ENCODE results near the gene PRRT1.
A peak's percentile ranks its signal among the peaks of the same experiment; 100 is the strongest.

PRRT1 gene

GRCh38 chr6:32120573-32121059 lies 31.1 kb downstream of the PRRT1 start:
- Histone ChIP-seq H3K27ac (ENCODE audit: insufficient read depth, low read depth, low read length, poor library complexity, severe bottlenecking) (no peak overlapping the region), H3K27me3 (ENCODE audit: control insufficient read depth, insufficient read depth, low read length, poor library complexity, severe bottlenecking) (no peaks in the 10 kb centered on the region), H3K4me3 (ENCODE audit: insufficient read depth, low read depth, low read length) (no peak overlapping the region), H3K4me1 (ENCODE audit: control insufficient read depth, insufficient read depth, low read length) (no peaks in the 10 kb centered on the region), H3K36me3 (ENCODE audit: control insufficient read depth, insufficient read depth, low read length) (peaks cover 36% of the 10 kb centered on the region), H3K9me3 (ENCODE audit: control insufficient read depth, low read length) (no peaks in the 10 kb centered on the region)
- 93 to 98% methylated on average over 12 of the region's 12 CpGs for WGBS, 2 experiments

DNA sequence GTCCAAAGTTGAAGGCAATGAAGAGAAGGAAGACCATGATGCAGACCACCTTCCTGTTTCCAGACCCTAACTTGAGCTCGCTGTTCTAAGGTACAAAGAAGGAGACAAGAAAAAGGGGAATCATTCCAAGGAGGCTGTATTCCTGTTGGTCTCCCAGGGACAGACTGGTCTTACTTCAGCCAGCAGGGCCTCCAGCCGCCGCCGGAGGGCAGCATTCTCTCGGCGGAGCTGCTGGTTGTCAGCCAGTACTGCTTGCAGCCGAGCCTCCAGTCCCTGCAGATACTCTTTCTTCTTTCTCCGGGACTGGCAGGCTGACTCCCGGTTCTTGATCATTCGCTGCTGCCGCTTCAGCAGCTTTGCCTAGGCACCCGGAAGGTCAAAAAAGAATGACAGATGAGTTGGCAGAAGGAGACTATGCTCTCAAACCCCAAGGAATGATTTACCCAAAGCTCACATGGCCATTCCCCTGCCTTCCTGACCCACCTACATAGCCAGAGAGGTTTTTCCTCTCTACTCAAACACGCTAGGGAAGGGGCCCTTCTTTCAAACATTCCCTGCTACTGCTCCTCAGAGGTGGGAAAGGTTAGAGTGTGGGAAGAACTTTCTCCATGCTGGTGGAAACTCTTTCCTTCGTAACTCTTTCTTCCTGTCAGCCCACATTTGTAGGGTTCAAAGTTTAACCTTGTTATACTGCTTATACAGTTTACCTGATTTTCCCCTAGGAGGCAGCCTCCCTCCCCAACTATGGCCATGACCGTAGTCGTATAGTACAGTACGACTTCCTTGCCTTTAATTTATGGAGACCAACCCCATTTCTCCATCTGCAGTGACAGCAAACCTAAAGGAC lies 32.7 kb downstream of the PRRT1 start:
- H3K27ac ChIP-seq (ENCODE audit: insufficient read depth, low read depth, low read length, poor library complexity, severe bottlenecking): peak overlapping the region; percentile 47
- H3K4me3 ChIP-seq (ENCODE audit: insufficient read depth, low read depth, low read length): no peak overlapping the region
- H3K36me3 ChIP-seq (ENCODE audit: control insufficient read depth, insufficient read depth, low read length): peaks cover 37% of the 10 kb centered on the region

DNA sequence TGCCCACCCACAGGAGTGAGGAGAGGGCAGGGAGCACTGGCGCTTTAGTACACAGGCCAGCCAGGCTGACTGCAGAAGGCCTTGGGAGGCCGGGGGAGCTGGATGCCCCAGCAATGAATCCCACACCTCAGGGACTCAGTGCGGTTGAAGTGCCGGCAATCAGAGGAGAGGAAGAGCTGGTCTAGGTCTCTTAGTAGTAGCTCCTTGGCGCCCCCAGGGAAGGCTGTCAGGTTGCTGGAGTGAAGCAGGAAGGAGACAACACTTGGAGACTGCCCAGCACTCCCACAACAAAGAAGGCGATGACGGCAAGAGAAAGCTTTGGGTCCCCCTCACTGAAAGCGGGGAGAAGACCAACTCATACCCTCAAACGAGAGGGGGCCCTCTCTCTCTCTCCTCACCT lies 34.3 kb downstream of the PRRT1 start:
- no peaks in the 10 kb centered on the region for H3K4me1 ChIP-seq (ENCODE audit: control insufficient read depth, insufficient read depth, low read length)

More for the DNA sequence above, 32.7 kb downstream of the PRRT1 start:
- Histone ChIP-seq H3K27me3 (ENCODE audit: control insufficient read depth, insufficient read depth, low read length, poor library complexity, severe bottlenecking) (no peaks in the 10 kb centered on the region), H3K9me3 (ENCODE audit: control insufficient read depth, low read length) (no peaks in the 10 kb centered on the region), H3K4me1 (ENCODE audit: control insufficient read depth, insufficient read depth, low read length) (no peaks in the 10 kb centered on the region)
- 30 to 34% methylated on average over 16 to 17 of the region's 17 CpGs for WGBS, 2 experiments

GRCh38 chr6:32116674-32117073 lies 35.1 kb downstream of the PRRT1 start:
- no peaks in the 10 kb centered on the region for H3K9me3 ChIP-seq (ENCODE audit: control insufficient read depth, low read length)
- no peaks in the 10 kb centered on the region for H3K27me3 ChIP-seq (ENCODE audit: control insufficient read depth, insufficient read depth, low read length, poor library complexity, severe bottlenecking)
- no peak overlapping the region for H3K27ac ChIP-seq (ENCODE audit: insufficient read depth, low read depth, low read length, poor library complexity, severe bottlenecking)
- H3K4me3 ChIP-seq (ENCODE audit: insufficient read depth, low read depth, low read length): no peak overlapping the region
- no peaks in the 10 kb centered on the region for H3K4me1 ChIP-seq (ENCODE audit: control insufficient read depth, insufficient read depth, low read length)
- 91 to 92% methylated on average over 7 of the region's 7 CpGs for WGBS, 2 experiments
- H3K36me3 ChIP-seq (ENCODE audit: control insufficient read depth, insufficient read depth, low read length): peaks cover 31% of the 10 kb centered on the region

More for the DNA sequence above, 34.3 kb downstream of the PRRT1 start:
- H3K36me3 ChIP-seq (ENCODE audit: control insufficient read depth, insufficient read depth, low read length): peaks cover 37% of the 10 kb centered on the region
- H3K27ac ChIP-seq (ENCODE audit: insufficient read depth, low read depth, low read length, poor library complexity, severe bottlenecking): no peak overlapping the region
- no peaks in the 10 kb centered on the region for H3K27me3 ChIP-seq (ENCODE audit: control insufficient read depth, insufficient read depth, low read length, poor library complexity, severe bottlenecking)
- no peak overlapping the region for H3K4me3 ChIP-seq (ENCODE audit: insufficient read depth, low read depth, low read length)
- WGBS, 2 experiments: 92 to 95% methylated on average over 9 of the region's 9 CpGs
- H3K9me3 ChIP-seq (ENCODE audit: control insufficient read depth, low read length): no peaks in the 10 kb centered on the region

DNA sequence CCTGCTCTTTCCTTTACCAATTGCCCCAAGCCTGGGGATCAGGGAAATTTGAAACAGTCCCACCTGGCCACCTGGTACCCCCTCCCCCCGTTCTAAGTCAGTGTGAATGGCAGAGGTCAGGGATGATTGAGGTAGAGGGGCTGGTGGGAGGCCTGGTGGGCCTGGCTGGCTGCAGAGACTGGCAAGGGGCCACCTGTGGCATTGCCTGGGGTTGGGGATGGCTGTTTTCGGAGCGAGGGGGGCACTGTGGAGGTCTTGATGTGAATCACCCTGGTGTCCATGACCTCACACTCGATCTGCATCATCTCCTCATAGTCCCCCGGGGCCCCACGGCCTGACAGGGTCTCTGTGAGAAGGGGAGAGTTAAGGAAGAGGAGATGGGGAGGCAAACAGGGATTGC lies 36.1 kb downstream of the PRRT1 start:
- peaks cover 26% of the 10 kb centered on the region for H3K36me3 ChIP-seq (ENCODE audit: control insufficient read depth, insufficient read depth, low read length)
- no peak overlapping the region for H3K4me3 ChIP-seq (ENCODE audit: insufficient read depth, low read depth, low read length)
- H3K9me3 ChIP-seq (ENCODE audit: control insufficient read depth, low read length): no peaks in the 10 kb centered on the region
- WGBS, 2 experiments: 91 to 97% methylated on average over 6 of the region's 6 CpGs
- no peak overlapping the region for H3K27ac ChIP-seq (ENCODE audit: insufficient read depth, low read depth, low read length, poor library complexity, severe bottlenecking)
- H3K27me3 ChIP-seq (ENCODE audit: control insufficient read depth, insufficient read depth, low read length, poor library complexity, severe bottlenecking): no peaks in the 10 kb centered on the region
- no peaks in the 10 kb centered on the region for H3K4me1 ChIP-seq (ENCODE audit: control insufficient read depth, insufficient read depth, low read length)

DNA sequence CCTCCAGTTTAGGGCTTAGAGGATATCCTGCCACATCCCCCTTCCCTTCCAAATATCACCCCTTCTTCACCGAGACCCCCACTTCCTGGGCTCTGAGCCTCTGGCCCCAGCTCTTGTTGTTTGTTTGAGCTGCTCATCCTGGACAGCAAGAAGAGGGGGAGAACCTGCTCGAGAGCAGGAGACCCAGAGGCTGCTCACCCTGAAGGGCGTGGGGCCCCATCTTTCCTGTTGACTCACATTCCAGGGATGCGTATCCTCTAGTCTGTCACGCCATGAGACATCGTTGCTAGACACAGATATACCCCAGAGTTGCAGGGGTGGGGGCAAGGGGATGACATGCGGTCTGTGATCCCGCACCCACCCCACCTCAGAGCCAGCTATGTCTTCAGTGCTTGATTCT lies 36.9 kb downstream of the PRRT1 start:
- 94% methylated on average over 8 of the region's 8 CpGs for WGBS, 2 experiments
- H3K36me3 ChIP-seq (ENCODE audit: control insufficient read depth, insufficient read depth, low read length): peaks cover 26% of the 10 kb centered on the region
- H3K4me1 ChIP-seq (ENCODE audit: control insufficient read depth, insufficient read depth, low read length): peaks cover 2% of the 10 kb centered on the region
- H3K27me3 ChIP-seq (ENCODE audit: control insufficient read depth, insufficient read depth, low read length, poor library complexity, severe bottlenecking): peaks cover 5% of the 10 kb centered on the region
- H3K27ac ChIP-seq (ENCODE audit: insufficient read depth, low read depth, low read length, poor library complexity, severe bottlenecking): no peak overlapping the region
- H3K4me3 ChIP-seq (ENCODE audit: insufficient read depth, low read depth, low read length): no peak overlapping the region
- H3K9me3 ChIP-seq (ENCODE audit: control insufficient read depth, low read length): no peaks in the 10 kb centered on the region

DNA sequence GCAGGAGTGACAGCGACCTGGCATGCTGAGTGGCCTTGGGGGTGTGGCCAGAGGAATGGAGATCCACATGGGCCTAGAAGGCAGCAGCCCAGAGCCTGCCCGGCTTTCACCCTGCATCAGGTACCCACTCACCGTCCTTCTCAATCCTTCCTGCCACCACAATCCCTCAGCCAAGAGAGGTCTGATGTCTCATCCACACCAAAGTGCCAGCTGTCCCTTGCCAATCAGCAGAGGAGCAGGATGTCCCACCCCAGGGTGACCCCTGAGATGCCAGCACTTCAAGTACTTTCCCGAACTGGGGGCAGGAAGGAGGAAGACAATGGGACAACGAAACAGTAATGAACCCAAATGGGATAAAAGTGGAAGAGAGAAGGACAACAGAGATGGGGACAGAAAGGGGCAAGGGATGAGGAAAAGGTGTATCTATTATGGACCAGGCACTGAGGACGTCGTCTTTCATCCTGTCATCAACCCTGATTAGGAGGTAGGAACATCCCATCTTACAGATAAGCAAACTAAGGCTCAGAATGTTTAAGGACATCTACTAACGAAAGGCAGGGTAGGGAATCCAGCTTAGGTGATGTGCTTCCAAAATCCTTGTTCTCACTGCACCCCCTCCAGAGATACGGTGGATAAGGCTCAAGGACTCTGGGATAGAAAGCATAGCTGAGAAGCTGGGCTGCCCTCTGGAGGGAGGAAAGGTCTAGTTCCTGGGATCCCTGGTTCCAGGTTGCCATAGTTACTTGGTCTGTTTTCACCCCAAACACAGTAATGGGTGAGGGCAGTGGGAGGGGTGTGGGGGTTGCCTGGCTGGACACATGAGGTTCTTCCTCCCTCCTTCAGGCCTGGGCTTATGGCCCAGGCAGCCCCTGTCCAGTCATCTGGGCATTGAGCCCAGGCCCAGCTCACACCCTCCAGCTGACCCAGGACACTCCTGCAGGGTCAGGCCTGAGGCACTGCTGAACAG lies 38.1 kb downstream of the PRRT1 start:
- Histone ChIP-seq H3K27ac (ENCODE audit: insufficient read depth, low read depth, low read length, poor library complexity, severe bottlenecking) (peak overlapping the region; percentile 69), H3K4me1 (ENCODE audit: control insufficient read depth, insufficient read depth, low read length) (peaks cover 8% of the 10 kb centered on the region), H3K4me3 (ENCODE audit: insufficient read depth, low read depth, low read length) (no peak overlapping the region), H3K27me3 (ENCODE audit: control insufficient read depth, insufficient read depth, low read length, poor library complexity, severe bottlenecking) (peaks cover 16% of the 10 kb centered on the region), H3K9me3 (ENCODE audit: control insufficient read depth, low read length) (no peaks in the 10 kb centered on the region), H3K36me3 (ENCODE audit: control insufficient read depth, insufficient read depth, low read length) (peaks cover 26% of the 10 kb centered on the region)
- WGBS, 2 experiments: 88% methylated on average over 9 of the region's 9 CpGs

DNA sequence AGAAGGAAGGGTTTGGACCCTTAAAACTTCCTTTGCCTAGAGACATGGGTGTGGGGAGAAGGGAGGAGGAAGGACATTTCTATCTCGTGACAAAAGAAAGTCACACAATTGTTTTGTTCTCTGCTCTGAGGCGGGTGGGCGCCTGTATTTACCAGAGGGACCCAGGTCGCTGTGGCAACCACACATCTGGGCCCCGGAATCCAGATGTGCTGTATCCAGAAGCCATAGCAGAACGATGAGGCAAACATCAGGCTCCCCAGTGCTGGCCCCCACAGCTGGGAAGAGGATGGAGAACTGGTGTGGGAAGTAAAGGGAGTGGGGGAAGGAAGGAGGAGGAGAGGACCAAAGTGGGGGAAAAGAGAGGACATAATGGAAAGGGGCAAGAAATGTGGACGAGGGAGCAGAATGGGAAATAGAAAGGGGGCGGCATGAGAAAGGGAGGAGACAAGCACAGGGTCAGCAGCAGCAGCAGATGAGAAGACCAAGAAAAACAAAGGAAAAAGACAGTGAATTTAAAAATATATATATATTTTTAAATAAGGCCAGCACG lies 39.2 kb downstream of the PRRT1 start:
- H3K4me1 ChIP-seq (ENCODE audit: control insufficient read depth, insufficient read depth, low read length): peaks cover 16% of the 10 kb centered on the region
- 79 to 85% methylated on average over 9 of the region's 9 CpGs for WGBS, 2 experiments
- H3K27ac ChIP-seq (ENCODE audit: insufficient read depth, low read depth, low read length, poor library complexity, severe bottlenecking): no peak overlapping the region
- no peaks in the 10 kb centered on the region for H3K9me3 ChIP-seq (ENCODE audit: control insufficient read depth, low read length)
- no peak overlapping the region for H3K4me3 ChIP-seq (ENCODE audit: insufficient read depth, low read depth, low read length)
- peaks cover 28% of the 10 kb centered on the region for H3K27me3 ChIP-seq (ENCODE audit: control insufficient read depth, insufficient read depth, low read length, poor library complexity, severe bottlenecking)
- peaks cover 15% of the 10 kb centered on the region for H3K36me3 ChIP-seq (ENCODE audit: control insufficient read depth, insufficient read depth, low read length)

- Histone ChIP-seq H3K9me3 (ENCODE audit: control insufficient read depth, low read length) (no peaks in the 10 kb centered on the region), H3K4me1 (ENCODE audit: control insufficient read depth, insufficient read depth, low read length) (peaks cover 16% of the 10 kb centered on the region), H3K36me3 (ENCODE audit: control insufficient read depth, insufficient read depth, low read length) (peaks cover 10% of the 10 kb centered on the region), H3K27ac (ENCODE audit: insufficient read depth, low read depth, low read length, poor library complexity, severe bottlenecking) (no peak overlapping the region), H3K4me3 (ENCODE audit: insufficient read depth, low read depth, low read length) (no peak overlapping the region), H3K27me3 (ENCODE audit: control insufficient read depth, insufficient read depth, low read length, poor library complexity, severe bottlenecking) (peaks cover 28% of the 10 kb centered on the region)
- 92 to 95% methylated on average over 7 of the region's 7 CpGs for WGBS, 2 experiments
Observed at GRCh38 chr6:32111424-32112066, 40.2 kb downstream of the PRRT1 start.
